RPMI8226 (cell line): ENCODE data around the gene APC2.

ENCODE experiments used
- DNase-seq: peaks from one replicate; pipeline ENCODE4 v3.0.0-alpha.2; 2015

The APC2 gene

GRCh38 chr19:1482361-1483130 is 32.6 kb downstream of the APC2 start:
- no peak for DNase-seq

DNA sequence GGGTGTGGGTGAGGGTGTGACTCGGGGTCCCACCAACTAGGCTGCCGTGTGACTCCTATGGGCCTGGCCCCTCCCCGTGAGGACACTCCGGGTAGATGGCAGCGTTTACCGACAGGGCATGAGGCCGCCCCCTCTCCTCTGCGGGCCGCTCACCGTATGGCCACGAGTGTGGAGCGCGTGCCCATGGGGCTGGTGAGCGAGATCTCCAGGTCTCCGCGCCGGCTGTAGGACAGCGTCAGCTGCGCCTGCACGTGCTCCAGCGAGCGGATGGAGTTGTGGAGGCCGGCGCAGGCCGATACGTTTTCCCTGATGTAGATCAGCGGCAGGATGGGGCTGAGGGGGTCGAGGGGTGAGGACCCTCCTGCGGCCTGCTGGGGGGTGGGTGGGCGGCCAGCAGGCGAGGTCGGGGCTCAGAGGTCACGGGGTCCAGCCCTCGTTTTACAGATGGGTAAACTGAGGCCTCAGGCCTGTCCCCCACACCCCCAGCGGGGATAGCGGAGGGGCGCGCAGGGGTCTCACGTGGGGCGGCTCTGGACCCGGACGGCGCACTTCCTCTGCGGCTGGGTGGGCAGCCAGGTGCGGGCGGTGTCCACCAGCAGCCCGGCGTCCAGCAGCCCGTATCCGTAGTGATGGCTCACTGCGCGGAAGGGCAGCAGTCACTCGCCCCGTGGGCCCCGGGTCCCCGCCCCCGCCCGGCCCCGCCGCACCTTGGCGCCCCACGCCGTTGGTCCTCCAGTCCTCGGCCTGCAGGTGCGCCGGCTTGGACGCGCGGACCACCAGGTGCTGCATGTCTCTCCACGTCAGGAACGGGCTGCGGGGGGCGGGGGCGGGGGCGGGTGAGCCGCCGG is 33.4 kb downstream of the APC2 start:
- no peak for DNase-seq

- DNase-seq: no peak
Observed at GRCh38 chr19:1483979-1484428, 34.1 kb downstream of the APC2 start.

GRCh38 chr19:1486720-1487575 is 37.0 kb downstream of the APC2 start:
- no peak for DNase-seq

GRCh38 chr19:1487576-1488281 is 37.8 kb downstream of the APC2 start:
- no peak for DNase-seq

- DNase-seq: no peak
Observed at GRCh38 chr19:1488282-1488601, 38.3 kb downstream of the APC2 start.

GRCh38 chr19:1489463-1490310 is 39.8 kb downstream of the APC2 start:
- DNase-seq: no peak

DNA sequence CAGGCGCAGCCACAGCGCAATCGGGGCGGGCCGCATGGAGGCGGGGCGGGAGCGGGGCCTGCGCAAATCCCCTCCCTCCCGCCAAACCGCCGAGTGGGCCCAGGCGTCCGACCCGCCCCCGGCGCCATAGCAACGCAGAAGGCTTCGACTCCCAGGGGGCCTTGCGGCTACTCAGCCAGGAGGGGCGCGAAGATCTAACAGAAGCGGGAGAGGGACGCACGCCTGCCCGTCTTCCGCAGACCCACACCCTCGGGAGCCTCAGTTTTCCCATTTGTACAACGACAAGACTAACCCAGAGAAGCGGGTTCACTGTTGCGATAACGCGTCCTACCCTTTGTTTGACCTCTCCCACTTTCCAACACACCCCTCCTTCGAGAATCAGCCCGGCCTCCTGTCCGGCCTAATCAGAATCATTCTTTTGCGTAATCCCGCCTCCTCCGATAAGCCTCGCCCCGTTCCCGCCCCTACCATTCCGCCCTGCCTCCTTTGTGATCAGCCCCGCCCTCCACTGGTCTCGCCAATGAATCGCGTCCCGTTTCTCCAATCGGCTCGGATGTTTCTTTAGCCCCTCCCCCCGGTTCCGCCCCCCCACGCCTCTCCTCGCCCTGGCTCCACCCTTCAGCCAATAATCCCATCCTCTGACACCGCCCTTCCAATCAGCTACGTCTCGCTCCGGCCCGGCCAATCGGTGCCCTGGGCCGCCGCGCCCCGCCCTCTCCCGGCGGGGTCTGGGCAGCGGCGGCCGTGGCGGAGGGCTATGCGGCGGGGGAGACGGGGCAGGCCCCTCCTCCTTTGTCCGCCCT is 40.6 kb downstream of the APC2 start, which contains the start of gene PCSK4:
PCSK4 (minus strand) TSS at position 40 of the 803 bp plus-strand sequence; CDS start at position 36, 4 bp downstream.
- peak; percentile 98 for DNase-seq

GRCh38 chr19:1491114-1491848 is 41.4 kb downstream of the APC2 start, which contains the start of gene REEP6:
Gene REEP6 (plus strand): TSS chr19:1491181. CDS start chr19:1491270, 89 bp downstream.
- no peak for DNase-seq

GRCh38 chr19:1491849-1492170 is 41.9 kb downstream of the APC2 start:
- DNase-seq: no peak

DNA sequence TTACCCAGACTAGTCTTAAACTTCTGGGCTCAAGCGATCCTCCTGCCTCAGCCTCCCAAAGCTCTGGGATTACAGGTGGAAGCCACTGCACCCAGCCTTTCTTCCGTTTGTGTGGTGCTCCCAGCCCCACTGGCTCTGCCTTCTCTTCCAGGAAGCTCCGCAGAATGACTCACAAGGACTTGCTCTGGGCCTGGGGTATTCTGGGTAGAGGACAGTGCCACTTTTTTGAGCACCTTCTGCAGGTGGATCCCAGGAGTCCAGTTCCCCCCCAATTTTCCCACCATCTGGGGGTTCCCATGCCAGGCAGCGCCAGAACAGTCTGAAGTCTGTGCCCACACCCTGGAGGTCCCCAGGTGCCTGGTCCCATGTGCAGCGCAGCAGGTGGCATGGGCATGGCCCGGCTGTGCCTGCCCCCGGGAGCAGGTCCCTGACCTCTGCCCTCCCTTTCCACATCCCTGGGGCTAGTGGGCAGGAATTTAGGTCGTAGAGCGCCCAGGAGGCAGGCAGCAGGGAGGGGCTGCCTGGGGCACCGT is 42.6 kb downstream of the APC2 start:
- DNase-seq: no peak

DNA sequence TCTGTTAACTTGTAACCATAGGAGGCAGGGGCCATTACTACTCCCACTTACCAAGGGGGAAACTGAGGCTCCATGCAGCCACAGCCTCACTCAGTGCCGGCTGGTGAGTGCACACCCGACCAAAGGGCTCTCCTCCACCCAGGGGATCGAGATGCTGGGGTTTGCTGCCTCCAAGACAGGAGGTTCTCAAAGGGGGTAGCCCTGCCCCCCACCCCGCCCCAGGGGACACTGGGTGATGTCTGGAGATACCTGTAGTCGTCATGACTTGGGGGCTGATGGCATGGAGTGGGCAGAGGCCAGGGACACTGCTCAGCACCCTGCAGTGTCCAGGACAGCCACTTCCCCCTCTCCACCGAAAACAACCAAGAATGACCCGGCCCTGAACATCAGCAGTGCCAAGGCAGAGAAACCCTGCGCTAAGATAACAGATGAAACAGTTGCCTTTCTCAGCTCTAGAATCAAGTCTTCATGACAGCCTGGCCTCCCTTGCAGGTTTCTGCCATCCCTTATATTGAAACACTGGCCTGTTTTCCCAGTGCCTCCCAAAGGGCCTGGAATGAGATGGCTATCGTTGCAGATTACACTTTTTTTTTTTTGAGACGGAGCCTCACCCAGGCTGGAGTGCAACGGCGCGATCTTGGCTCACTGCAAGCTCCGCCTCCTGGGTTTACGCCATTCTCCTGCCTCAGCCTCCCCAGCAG is 44.3 kb downstream of the APC2 start:
- no peak for DNase-seq

- DNase-seq: no peak
Observed at GRCh38 chr19:1495051-1495798, 45.3 kb downstream of the APC2 start.

DNA sequence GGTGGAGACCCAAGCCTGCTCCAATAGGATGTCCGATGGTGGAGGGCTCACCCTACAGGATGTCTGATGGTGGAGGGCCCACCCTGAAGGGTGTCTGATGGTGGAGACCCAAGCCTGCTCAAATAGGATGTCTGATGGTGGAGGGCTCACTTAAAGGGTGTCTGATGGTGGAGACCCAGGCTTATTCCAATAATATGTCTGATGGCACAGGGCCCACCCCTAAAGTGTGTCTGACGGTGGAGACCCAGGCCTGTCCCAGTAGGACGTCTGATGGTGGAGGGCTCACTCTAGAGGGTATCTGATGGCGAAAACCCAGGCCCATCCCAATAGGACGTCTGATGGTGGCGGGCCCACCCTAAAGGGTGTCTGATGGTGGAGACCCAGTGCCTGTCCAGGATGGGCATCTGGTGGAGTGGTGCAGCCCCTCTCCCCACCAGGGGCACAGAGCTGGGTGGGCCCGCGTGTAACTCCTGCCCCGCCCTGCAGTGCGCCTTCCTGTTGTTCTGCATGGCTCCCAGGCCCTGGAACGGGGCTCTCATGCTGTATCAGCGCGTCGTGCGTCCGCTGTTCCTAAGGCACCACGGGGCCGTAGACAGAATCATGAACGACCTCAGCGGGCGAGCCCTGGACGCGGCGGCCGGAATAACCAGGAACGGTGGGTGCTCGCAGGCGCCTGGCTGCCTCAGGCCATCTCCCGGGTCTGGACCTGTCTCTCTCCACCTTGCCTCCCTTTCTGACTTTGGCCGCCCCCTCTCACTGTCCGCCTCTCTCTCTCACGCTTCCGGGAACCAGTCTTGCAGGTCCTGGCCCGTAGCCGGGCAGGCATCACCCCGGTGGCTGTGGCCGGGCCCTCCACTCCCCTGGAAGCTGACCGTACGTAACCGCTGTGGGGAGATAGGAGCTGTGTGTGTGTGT is 46.1 kb downstream of the APC2 start:
- no peak for DNase-seq

GRCh38 chr19:1496714-1497577 is 47.0 kb downstream of the APC2 start:
- no peak for DNase-seq
